H9 (cell line): Measurements from ENCODE around the gene ATF7. TPM values are rescaled to one million over a fixed set of nuclear protein-coding genes. Genes with fewer than 3 reads are reported as not detected.

Experiments
- DNase-seq: peaks from one replicate; pipeline ENCODE4 v3.0.0-alpha.2; 2017
- H2AFZ ChIP-seq: one replicate; pipeline ENCODE4 v1.6.1; 2013; ENCODE audit warnings: mild to moderate bottlenecking, low read length, control low read depth, moderate library complexity
- H2AK5ac ChIP-seq: 2 replicates; pipeline ENCODE4 v1.6.1; 2013; ENCODE audit warnings: low read length, control low read depth, mixed read lengths; ENCODE audit not compliant: insufficient read length
- H2BK120ac ChIP-seq: one replicate; pipeline ENCODE4 v1.6.1; 2013; ENCODE audit warnings: low read depth, mild to moderate bottlenecking, low read length, control low read depth, inconsistent platforms; ENCODE audit not compliant: poor library complexity, severe bottlenecking
- H2BK12ac ChIP-seq: 2 replicates; pipeline ENCODE4 v1.6.1; 2013; ENCODE audit warnings: low read length, control low read depth, mixed read lengths, low read depth; ENCODE audit not compliant: insufficient read length
- H2BK15ac ChIP-seq: 2 replicates; pipeline ENCODE4 v1.6.1; 2013; ENCODE audit warnings: low read depth, low read length, control low read depth
- H2BK20ac ChIP-seq: one replicate; pipeline ENCODE4 v1.6.1; 2013; ENCODE audit warnings: low read depth, mild to moderate bottlenecking, low read length, control low read depth, inconsistent platforms; ENCODE audit not compliant: poor library complexity, severe bottlenecking
- H2BK5ac ChIP-seq: 2 replicates; pipeline ENCODE4 v1.6.1; 2013; ENCODE audit warnings: low read length, control low read depth, mixed read lengths; ENCODE audit not compliant: insufficient read length
- H3K14ac ChIP-seq: 2 replicates; pipeline ENCODE4 v1.6.1; 2013; ENCODE audit warnings: low read length, control low read depth; ENCODE audit not compliant: insufficient read depth
- H3K18ac ChIP-seq: 2 replicates; pipeline ENCODE4 v1.6.1; 2013; ENCODE audit warnings: low read depth, mild to moderate bottlenecking, mixed read lengths, low read length, control low read depth; ENCODE audit not compliant: insufficient read length
- H3K23ac ChIP-seq: 2 replicates; pipeline ENCODE4 v1.6.1; 2013; ENCODE audit warnings: low read length, control low read depth, mixed read lengths, low read depth; ENCODE audit not compliant: insufficient read length
- H3K23me2 ChIP-seq: 2 replicates; pipeline ENCODE4 v1.6.1; 2013; ENCODE audit warnings: low read depth, mild to moderate bottlenecking, mixed read lengths, low read length, control low read depth; ENCODE audit not compliant: insufficient read length, poor library complexity, severe bottlenecking
- H3K27ac ChIP-seq: 2 replicates; pipeline ENCODE4 v1.5.1; 2013; ENCODE audit warnings: low read length, control low read depth, mixed read lengths, low read depth; ENCODE audit not compliant: insufficient read length
- H3K27me3 ChIP-seq: 2 replicates; pipeline ENCODE4 v1.6.1; 2013; ENCODE audit warnings: low read length, control low read depth, inconsistent platforms; ENCODE audit not compliant: insufficient read depth
- H3K4ac ChIP-seq: 2 replicates; pipeline ENCODE4 v1.6.1; 2013; ENCODE audit warnings: low read depth, mild to moderate bottlenecking, control low read depth, inconsistent platforms, low read length, moderate library complexity
- H3K4me1 ChIP-seq: 2 replicates; pipeline ENCODE4 v1.6.1; 2013; ENCODE audit warnings: low read length, control low read depth, inconsistent platforms; ENCODE audit not compliant: insufficient read depth
- H3K4me2 ChIP-seq: 2 replicates; pipeline ENCODE4 v1.6.1; 2013; ENCODE audit warnings: low read length, control low read depth, mixed read lengths; ENCODE audit not compliant: insufficient read length, insufficient read depth
- H3K56ac ChIP-seq: 2 replicates; pipeline ENCODE4 v1.6.1; 2013; ENCODE audit warnings: low read depth, mild to moderate bottlenecking, mixed read lengths, low read length, control low read depth; ENCODE audit not compliant: insufficient read length
- H3K79me1 ChIP-seq: 2 replicates; pipeline ENCODE4 v1.6.1; 2013; ENCODE audit warnings: low read depth, mild to moderate bottlenecking, moderate library complexity, low read length, control low read depth, inconsistent platforms; ENCODE audit not compliant: insufficient read depth, poor library complexity, severe bottlenecking
- H3K79me2 ChIP-seq: 2 replicates; pipeline ENCODE4 v1.6.1; 2013; ENCODE audit warnings: low read length, control low read depth, inconsistent platforms; ENCODE audit not compliant: insufficient read depth
- H3K9ac ChIP-seq: 2 replicates; pipeline ENCODE4 v1.6.1; 2013; ENCODE audit warnings: low read length, control low read depth, mixed read lengths; ENCODE audit not compliant: insufficient read length; ENCODE audit errors: extremely low read depth
- H3K9me3 ChIP-seq: one replicate; pipeline ENCODE4 v1.6.1; 2013; ENCODE audit warnings: low read depth, low read length, inconsistent platforms; ENCODE audit not compliant: control insufficient read depth
- H3T11ph ChIP-seq: one replicate; pipeline ENCODE4 v1.6.1; 2013; ENCODE audit warnings: mild to moderate bottlenecking, low read length, control low read depth, inconsistent platforms
- H4K20me1 ChIP-seq: one replicate; pipeline ENCODE4 v1.6.1; 2013; ENCODE audit not compliant: control insufficient read depth, insufficient read length, insufficient read depth
- H4K5ac ChIP-seq: 2 replicates; pipeline ENCODE4 v1.6.1; 2013; ENCODE audit warnings: low read depth, mild to moderate bottlenecking, mixed read lengths, low read length, control low read depth; ENCODE audit not compliant: insufficient read length
- H4K8ac ChIP-seq: replicated peaks from 2 replicates; pipeline ENCODE4 v1.6.1; 2013; ENCODE audit warnings: low read length, control low read depth, mixed read lengths, low read depth; ENCODE audit not compliant: insufficient read length
- H4K91ac ChIP-seq: 2 replicates; pipeline ENCODE4 v1.6.1; 2013; ENCODE audit warnings: low read depth, mild to moderate bottlenecking, moderate library complexity, mixed read lengths, low read length, control low read depth; ENCODE audit not compliant: insufficient read length
- H3K27ac Mint-ChIP-seq, 3 experiments: 2 replicates in 2 of 3; 3 replicates in 1 of 3; pipeline ENCODE4 v1.8.0; 2020 to 2021; ENCODE audit warnings: mixed read lengths in 3 of 3, mild to moderate bottlenecking in 1 of 3, moderate library complexity in 1 of 3
- H3K27me3 Mint-ChIP-seq: 2 replicates; pipeline ENCODE4 v1.8.0; 2021; ENCODE audit warnings: low read depth, mild to moderate bottlenecking, moderate library complexity, mixed read lengths
- H3K36me3 Mint-ChIP-seq, 3 experiments: 2 replicates in 2 of 3; 3 replicates in 1 of 3; pipeline ENCODE4 v1.8.0; 2020 to 2021; ENCODE audit warnings: low read depth in 3 of 3, mixed read lengths in 3 of 3; ENCODE audit not compliant: insufficient read depth in 1 of 3
- H3K4me1 Mint-ChIP-seq, 2 experiments: 2 replicates each; pipeline ENCODE4 v1.8.0; 2020; ENCODE audit warnings: mixed read lengths in 2 of 2
- H3K4me3 Mint-ChIP-seq, 2 experiments: 2 replicates in 1 of 2; 3 replicates in 1 of 2; pipeline ENCODE4 v1.8.0; 2020 to 2021; ENCODE audit warnings: mild to moderate bottlenecking in 2 of 2, mixed read lengths in 2 of 2, moderate library complexity in 1 of 2
- H3K9me3 Mint-ChIP-seq, 2 experiments: 2 replicates in 1 of 2; 3 replicates in 1 of 2; pipeline ENCODE4 v1.8.0; 2020; ENCODE audit warnings: mild to moderate bottlenecking in 2 of 2, mixed read lengths in 2 of 2, moderate library complexity in 1 of 2
- CTCF ChIP-seq: fragments of 200-600 bp; sonication (generic); conservative IDR thresholded peaks from 3 replicates; pipeline ENCODE4 v1.8.0; 2021; ENCODE audit warnings: antibody characterized with exemption, mild to moderate bottlenecking
- WGBS: extraction: QIAGEN DNeasy Blood & Tissue Kit; methylation state at CpG from one replicate; pipeline ENCODE4 v1.1.7; 2013; ENCODE audit warnings: missing lambda C conversion rate, low lambda C conversion rate, mixed read lengths; ENCODE audit not compliant: insufficient read length; ENCODE audit errors: extremely low coverage; 5-methylcytosine and 5-hydroxymethylcytosine counted together
- total RNA-seq: library from RNA; stranded (reverse); gene quantifications from 2 replicates; pipeline ENCODE4 v1.2.1, GENCODE V29; 2021

ATF7 gene
- total RNA-seq, 1 experiment from 2014 or later = 17.7 TPM

- Mint-ChIP-seq H3K4me3 (peak within 1 kb of the TSS; percentile 86 to 96), H3K27ac (peak within 1 kb of the TSS; percentile 95 to 98 (median 96)), H3K4me1 (peaks cover 44 to 48% of the 10 kb centered on the region in 2 experiments), H3K36me3 (peaks cover 6 to 23% (median 7%) of the 10 kb centered on the region in 3 experiments; a peak in 6 of 7 replicates), H3K9me3 (no peaks in the 10 kb centered on the region), H3K27me3 (no peaks in the 10 kb centered on the region)
- peak; percentile 84 for DNase-seq
- peak within 1 kb of the TSS; percentile 44 for H3K18ac ChIP-seq
- H3K14ac ChIP-seq = no peak within 1 kb of the TSS; the same call in 1 of the 2 replicates
- no peak within 1 kb of the TSS for H2BK20ac ChIP-seq
- H3K27me3 ChIP-seq = no peaks in the 10 kb centered on the region
- H2BK12ac ChIP-seq = no peak within 1 kb of the TSS
- H4K8ac ChIP-seq = no peak within 1 kb of the TSS
- no peak within 1 kb of the TSS for H3K4ac ChIP-seq
- no peak within 1 kb of the TSS for H3K23ac ChIP-seq
- no peaks in the 10 kb centered on the region for H3K9me3 ChIP-seq
- no peak within 1 kb of the TSS for H2AK5ac ChIP-seq
- H3K56ac ChIP-seq = peak within 1 kb of the TSS; percentile 17
- peak within 1 kb of the TSS; percentile 49 for H3K27ac ChIP-seq
- TF ChIP-seq CTCF = no peak
- peak within 1 kb of the TSS; percentile 69 for H3K9ac ChIP-seq
- H3K4me2 ChIP-seq = peak within 1 kb of the TSS; percentile 83
- H3T11ph ChIP-seq = no peak within 1 kb of the TSS
- no peak within 1 kb of the TSS for H2AFZ ChIP-seq
- H2BK15ac ChIP-seq = no peak within 1 kb of the TSS
- H4K20me1 ChIP-seq = no peaks in the 10 kb centered on the region
- H2BK120ac ChIP-seq = no peak within 1 kb of the TSS
- H3K23me2 ChIP-seq = peaks cover 20% of the 10 kb centered on the region
- no peaks in the 10 kb centered on the region; the same call in 1 of the 2 replicates for H3K79me2 ChIP-seq
- H4K91ac ChIP-seq = no peak within 1 kb of the TSS
- no peak within 1 kb of the TSS for H2BK5ac ChIP-seq
- H3K4me1 ChIP-seq = peaks cover 6% of the 10 kb centered on the region; the same call in 1 of the 2 replicates
- peaks cover 7% of the 10 kb centered on the region for H3K79me1 ChIP-seq
- no CpG with 5 or more reads among the region's 51 CpGs for WGBS
- no peak within 1 kb of the TSS for H4K5ac ChIP-seq
These were observed 126.7 kb downstream of the ATF7 start, which contains the start of gene MAP3K12 for GRCh38 chr12:53499266-53500141. Gene MAP3K12 (minus strand): TSS chr12:53499458. CDS start chr12:53487391, 12,067 bp downstream.
